IPS-15b (cell line): Measurements from ENCODE around the gene MARCHF11.

Experiments
- H3K27me3 ChIP-seq: one replicate; pipeline ENCODE4 v1.6.1; 2013; ENCODE audit warnings: low read length; ENCODE audit not compliant: control insufficient read depth, insufficient read depth
- H3K36me3 ChIP-seq: one replicate; pipeline ENCODE4 v1.6.1; 2013; ENCODE audit warnings: low read length; ENCODE audit not compliant: control insufficient read depth, insufficient read depth
- H3K4me1 ChIP-seq: one replicate; pipeline ENCODE4 v1.6.1; 2013; ENCODE audit warnings: mild to moderate bottlenecking, low read length; ENCODE audit not compliant: control insufficient read depth, insufficient read depth
- H3K4me3 ChIP-seq: one replicate; pipeline ENCODE4 v1.5.1; 2013; ENCODE audit warnings: low read depth, low read length
- H3K9ac ChIP-seq: one replicate; pipeline ENCODE4 v1.6.1; 2013; ENCODE audit warnings: low read depth, mild to moderate bottlenecking, low read length
- H3K9me3 ChIP-seq: one replicate; pipeline ENCODE4 v1.6.1; 2013; ENCODE audit warnings: mild to moderate bottlenecking, low read length; ENCODE audit not compliant: control insufficient read depth, insufficient read depth

MARCHF11 gene

GRCh38 chr5:16127865-16128544, 51.6 kb downstream of the MARCHF11 start:
- Histone ChIP-seq H3K4me3 (no peak overlapping the region), H3K4me1 (no peaks in the 10 kb centered on the region), H3K27me3 (no peaks in the 10 kb centered on the region), H3K9me3 (no peaks in the 10 kb centered on the region), H3K36me3 (no peaks in the 10 kb centered on the region), H3K9ac (no peak overlapping the region)

GRCh38 chr5:16120579-16120978, 59.0 kb downstream of the MARCHF11 start:
- H3K4me3 ChIP-seq: no peak overlapping the region
- peaks cover 2% of the 10 kb centered on the region for H3K9me3 ChIP-seq
- H3K4me1 ChIP-seq: no peaks in the 10 kb centered on the region
- no peak overlapping the region for H3K9ac ChIP-seq
- no peaks in the 10 kb centered on the region for H3K36me3 ChIP-seq
- H3K27me3 ChIP-seq: no peaks in the 10 kb centered on the region

- no peak overlapping the region for H3K4me3 ChIP-seq
- peaks cover 2% of the 10 kb centered on the region for H3K9me3 ChIP-seq
- no peaks in the 10 kb centered on the region for H3K27me3 ChIP-seq
- H3K4me1 ChIP-seq: no peaks in the 10 kb centered on the region
- H3K36me3 ChIP-seq: no peaks in the 10 kb centered on the region
- H3K9ac ChIP-seq: no peak overlapping the region
These were observed 59.8 kb downstream of the MARCHF11 start for GRCh38 chr5:16119790-16120189.

GRCh38 chr5:16115140-16115539, 64.5 kb downstream of the MARCHF11 start:
- no peaks in the 10 kb centered on the region for H3K4me1 ChIP-seq
- H3K9ac ChIP-seq: no peak overlapping the region
- H3K9me3 ChIP-seq: peaks cover 2% of the 10 kb centered on the region
- no peaks in the 10 kb centered on the region for H3K36me3 ChIP-seq
- H3K4me3 ChIP-seq: no peak overlapping the region
- no peaks in the 10 kb centered on the region for H3K27me3 ChIP-seq

DNA sequence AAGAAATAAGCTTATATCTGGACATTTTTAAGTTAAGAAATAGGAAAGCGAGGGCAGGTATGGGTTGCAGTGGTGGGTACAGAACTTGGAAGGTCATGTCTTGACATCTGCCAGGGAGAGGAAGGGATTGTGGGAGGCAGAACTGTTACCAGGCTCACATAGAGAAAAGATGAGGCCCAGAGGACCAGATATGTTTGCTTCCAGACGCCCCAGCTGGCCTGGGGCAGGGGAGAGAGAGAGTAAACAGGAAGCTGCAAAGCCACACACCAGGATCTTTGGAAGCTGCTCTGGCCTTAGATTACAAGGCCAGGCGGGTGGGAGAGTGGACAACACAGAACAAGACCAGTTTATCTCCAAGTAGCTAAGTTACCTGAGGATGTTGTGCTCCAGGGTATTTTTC, 71.2 kb downstream of the MARCHF11 start:
- H3K9me3 ChIP-seq: peaks cover 2% of the 10 kb centered on the region

DNA sequence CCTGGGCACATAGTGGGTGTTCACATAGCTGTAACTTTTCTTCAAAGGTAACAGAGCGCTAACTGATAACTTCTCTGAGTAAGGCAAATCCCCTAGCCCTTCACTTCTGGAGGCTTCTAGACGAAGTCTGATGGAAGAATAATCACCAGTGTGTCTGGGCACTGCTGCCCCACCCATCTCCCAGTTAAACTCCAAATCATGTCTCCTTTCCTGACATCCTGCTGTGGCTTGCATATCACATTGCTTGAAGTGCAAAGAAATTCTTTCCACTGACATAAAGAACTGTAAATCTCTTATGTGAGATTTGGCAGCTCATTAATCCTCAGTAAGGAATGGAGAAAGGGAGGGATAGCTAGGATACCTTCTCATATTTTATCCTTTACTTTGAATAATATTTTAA, 74.6 kb downstream of the MARCHF11 start:
- Histone ChIP-seq H3K4me1 (no peaks in the 10 kb centered on the region), H3K9me3 (no peaks in the 10 kb centered on the region), H3K4me3 (no peak overlapping the region), H3K27me3 (no peaks in the 10 kb centered on the region), H3K36me3 (no peaks in the 10 kb centered on the region), H3K9ac (no peak overlapping the region)

More for the DNA sequence above, 71.2 kb downstream of the MARCHF11 start:
- Histone ChIP-seq H3K36me3 (no peaks in the 10 kb centered on the region), H3K9ac (no peak overlapping the region), H3K4me1 (no peaks in the 10 kb centered on the region), H3K27me3 (no peaks in the 10 kb centered on the region), H3K4me3 (no peak overlapping the region)

- Histone ChIP-seq H3K9ac (no peak overlapping the region), H3K36me3 (no peaks in the 10 kb centered on the region), H3K27me3 (no peaks in the 10 kb centered on the region), H3K4me1 (no peaks in the 10 kb centered on the region), H3K4me3 (no peak overlapping the region), H3K9me3 (no peaks in the 10 kb centered on the region)
These were observed 84.0 kb downstream of the MARCHF11 start for GRCh38 chr5:16095612-16096011.

GRCh38 chr5:16090270-16090669, 89.3 kb downstream of the MARCHF11 start:
- no peaks in the 10 kb centered on the region for H3K4me1 ChIP-seq
- H3K36me3 ChIP-seq: no peaks in the 10 kb centered on the region
- no peaks in the 10 kb centered on the region for H3K9me3 ChIP-seq
- H3K9ac ChIP-seq: no peak overlapping the region
- H3K27me3 ChIP-seq: no peaks in the 10 kb centered on the region
- no peak overlapping the region for H3K4me3 ChIP-seq

DNA sequence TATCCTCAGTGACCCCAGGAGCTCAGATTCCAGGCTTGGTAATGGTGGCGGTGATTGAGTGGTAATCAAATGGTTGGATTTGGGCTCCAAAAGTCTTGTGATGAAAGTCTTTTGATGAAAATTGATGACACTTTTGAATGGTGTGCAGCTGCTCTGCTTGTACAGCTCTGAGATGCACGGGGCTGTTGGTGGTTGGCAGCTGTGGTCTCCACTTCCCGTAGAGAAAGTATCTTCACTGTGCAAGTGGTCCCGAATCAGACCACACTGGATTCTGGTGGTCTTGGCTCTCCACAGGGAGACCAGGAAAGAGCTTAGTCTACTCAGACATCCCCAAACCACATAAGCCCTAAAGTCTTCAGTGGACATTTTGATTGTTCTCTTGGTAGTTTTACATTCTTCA, 96.6 kb downstream of the MARCHF11 start:
- no peak overlapping the region for H3K9ac ChIP-seq
- H3K4me3 ChIP-seq: no peak overlapping the region
- H3K27me3 ChIP-seq: no peaks in the 10 kb centered on the region
- no peaks in the 10 kb centered on the region for H3K9me3 ChIP-seq
- no peaks in the 10 kb centered on the region for H3K4me1 ChIP-seq
- H3K36me3 ChIP-seq: no peaks in the 10 kb centered on the region

- Histone ChIP-seq H3K4me1 (no peaks in the 10 kb centered on the region), H3K9me3 (no peaks in the 10 kb centered on the region), H3K9ac (no peak overlapping the region), H3K36me3 (no peaks in the 10 kb centered on the region), H3K27me3 (no peaks in the 10 kb centered on the region), H3K4me3 (no peak overlapping the region)
These were observed 97.5 kb downstream of the MARCHF11 start for GRCh38 chr5:16082053-16082452.

DNA sequence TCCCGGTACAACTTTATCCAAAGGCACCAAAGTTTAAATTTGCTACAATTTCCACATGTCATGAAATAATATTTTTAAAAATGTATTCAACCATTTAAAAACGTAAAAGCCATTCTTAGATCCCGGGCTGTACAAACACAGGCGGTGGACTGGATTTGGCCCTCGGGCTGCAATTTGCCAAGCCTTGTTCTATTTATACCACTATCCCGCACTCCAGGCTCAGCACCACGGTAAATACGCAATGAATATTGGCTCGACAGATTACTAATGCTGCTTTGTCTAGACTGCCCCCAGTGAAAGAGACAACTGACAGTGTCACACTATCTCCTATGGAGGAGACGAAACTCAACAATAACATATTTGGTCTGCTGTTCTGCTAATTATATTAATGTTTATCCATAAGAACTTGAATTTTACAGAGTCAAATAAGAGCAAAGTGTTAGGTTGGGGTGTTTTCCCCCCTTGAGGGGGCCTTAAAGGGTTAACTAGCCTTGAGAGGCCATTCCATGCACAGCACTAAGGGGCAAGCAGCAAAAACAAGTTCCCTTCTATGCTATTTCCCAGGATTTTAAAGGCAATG, 98.1 kb downstream of the MARCHF11 start:
- H3K9me3 ChIP-seq: no peaks in the 10 kb centered on the region
- no peaks in the 10 kb centered on the region for H3K27me3 ChIP-seq
- no peak overlapping the region for H3K4me3 ChIP-seq
- no peaks in the 10 kb centered on the region for H3K4me1 ChIP-seq
- no peaks in the 10 kb centered on the region for H3K36me3 ChIP-seq
- no peak overlapping the region for H3K9ac ChIP-seq

- no peaks in the 10 kb centered on the region for H3K4me1 ChIP-seq
- no peak overlapping the region for H3K9ac ChIP-seq
- no peaks in the 10 kb centered on the region for H3K27me3 ChIP-seq
- no peaks in the 10 kb centered on the region for H3K9me3 ChIP-seq
- H3K36me3 ChIP-seq: no peaks in the 10 kb centered on the region
- H3K4me3 ChIP-seq: no peak overlapping the region
These were observed 102.9 kb downstream of the MARCHF11 start for GRCh38 chr5:16076657-16077056.
